A549 (cell line): ENCODE measurements around the gene ZNF669. TPM values are rescaled to one million over a fixed set of nuclear protein-coding genes. Genes with fewer than 3 reads are reported as not detected.

Experiments used
- ATAC-seq, 2 experiments: fragments of 200-7000 bp in 1 of 2; fragments of >200 bp in 1 of 2; cut with Nextera tagmentation in 1 of 2; cut with Tn5 transposase in 1 of 2; 3 replicates each; pipeline versions ENCODE4 v1.8.0 to v1.9.1; 2018 to 2020; ENCODE audit warnings: mild to moderate bottlenecking in 1 of 2, moderate library complexity in 1 of 2
- CTCF ChIA-PET: fragments of 300-600 bp; sonication (Branson Sonifier 250); formaldehyde crosslinking; extraction: SDS; loops from one replicate; lab custom pipeline; 2021; ENCODE audit warnings: antibody characterized with exemption, inconsistent platforms; lab: Yijun Ruan, JAX
- POLR2A ChIA-PET: fragments of 350-600 bp; formaldehyde crosslinking; extraction: SDS; loops from one replicate; lab custom pipeline; 2021; ENCODE audit warnings: antibody characterized with exemption, inconsistent platforms; lab: Yijun Ruan, JAX
- DNase-seq, 2 experiments: peaks; one replicate each; pipeline versions ENCODE4 v3.0.0 to v3.0.0-alpha.2; 2011 to 2016; ENCODE audit warnings: low read depth in 1 of 2, low spot score in 1 of 2
- FAIRE-seq: peaks from 2 replicates; lab custom pipeline; 2011; peaks lifted over from hg19 to GRCh38; lab: Jason Lieb, UNC
- H3K27ac ChIP-seq, 2 experiments: fragments of >200 bp; sonication (Bioruptor Twin); formaldehyde crosslinking; 3 replicates each; pipeline ENCODE4 v1.5.1; 2016 to 2017
- H3K4me1 ChIP-seq: fragments of >200 bp; sonication (Bioruptor Twin); formaldehyde crosslinking; 3 replicates; pipeline ENCODE4 v1.6.1; 2016
- H3K4me2 ChIP-seq: fragments of >200 bp; sonication (Bioruptor Twin); formaldehyde crosslinking; 3 replicates; pipeline ENCODE4 v1.6.1; 2016
- H3K4me3 ChIP-seq: fragments of >200 bp; sonication (Bioruptor Twin); formaldehyde crosslinking; 3 replicates; pipeline ENCODE4 v1.5.1; 2016
- H3K9me3 ChIP-seq: fragments of >200 bp; sonication (Bioruptor Twin); formaldehyde crosslinking; 3 replicates; pipeline ENCODE4 v1.6.1; 2016
- ATOH8 ChIP-seq: fragments of 250-450 bp; sonication (Bioruptor Pico); IDR thresholded peaks from 2 replicates; pipeline ENCODE4 v1.5.0; 2020; ENCODE audit warnings: low read depth, mild to moderate bottlenecking, moderate library complexity
- BHLHE40 ChIP-seq: IDR thresholded peaks from 2 replicates; pipeline ENCODE4 v1.6.1; 2012; ENCODE audit warnings: low read depth, low read length, inconsistent platforms
- CBX8 ChIP-seq: fragments of 200-600 bp; sonication (generic); IDR thresholded peaks from 2 replicates; pipeline ENCODE4 v1.6.1; 2016
- CHD2 ChIP-seq: fragments of 150-350 bp; IDR thresholded peaks from 2 replicates; pipeline ENCODE4 v1.6.1; 2014; ENCODE audit warnings: low read length; ENCODE audit not compliant: partially characterized antibody
- EHMT2 ChIP-seq: fragments of 200-600 bp; sonication (generic); IDR thresholded peaks from 2 replicates; pipeline ENCODE4 v1.6.1; 2016; ENCODE audit warnings: antibody characterized with exemption, low read depth, mild to moderate bottlenecking, moderate library complexity
- FOXS1 ChIP-seq: fragments of 250-450 bp; sonication (Bioruptor Pico); IDR thresholded peaks from 2 replicates; pipeline ENCODE4 v1.5.0; 2020; ENCODE audit warnings: mild to moderate bottlenecking, moderate library complexity
- HES2 ChIP-seq: fragments of >200 bp; sonication (Bioruptor Twin); formaldehyde crosslinking; IDR thresholded peaks from 2 replicates; pipeline ENCODE4 v1.6.1; 2016
- JUN ChIP-seq, 2 experiments: fragments of >200 bp; sonication (Bioruptor Twin); formaldehyde crosslinking; IDR thresholded peaks; 2 replicates in 1 of 2; 3 replicates in 1 of 2; pipeline ENCODE4 v1.6.1; 2016 to 2017
- MAFK ChIP-seq: fragments of 450-650 bp; IDR thresholded peaks from 2 replicates; pipeline ENCODE4 v1.6.1; 2014; ENCODE audit not compliant: partially characterized antibody
- NPAS2 ChIP-seq: fragments of 250-450 bp; sonication (Bioruptor Pico); IDR thresholded peaks from 2 replicates; pipeline ENCODE4 v1.8.0; 2022; ENCODE audit warnings: mild to moderate bottlenecking, moderate library complexity, borderline replicate concordance
- NR3C1 ChIP-seq: fragments of >200 bp; sonication (Bioruptor Twin); formaldehyde crosslinking; IDR thresholded peaks from 3 replicates; pipeline ENCODE4 v1.6.1; 2017
- PBX3 ChIP-seq: IDR thresholded peaks from 2 replicates; pipeline ENCODE4 v1.6.1; 2012
- POLR2A ChIP-seq: IDR thresholded peaks from 2 replicates; pipeline ENCODE4 v1.6.1; 2012; ENCODE audit warnings: mild to moderate bottlenecking, low read length
- POLR2AphosphoS2 ChIP-seq: conservative IDR thresholded peaks from 2 replicates; pipeline ENCODE4 v1.6.1; 2012; ENCODE audit warnings: low read length, improper control_type of control experiment, inconsistent platforms
- RCOR1 ChIP-seq: fragments of 150-350 bp; IDR thresholded peaks from 2 replicates; pipeline ENCODE4 v1.6.1; 2014; ENCODE audit warnings: antibody characterized with exemption, low read length, low read depth
- RNF2 ChIP-seq: fragments of 200-600 bp; sonication (generic); IDR thresholded peaks from 2 replicates; pipeline ENCODE4 v1.6.1; 2016; ENCODE audit warnings: low read depth, mild to moderate bottlenecking, antibody characterized with exemption, moderate library complexity, borderline replicate concordance
- SMC3 ChIP-seq: fragments of >200 bp; sonication (Bioruptor Twin); formaldehyde crosslinking; IDR thresholded peaks from 3 replicates; pipeline ENCODE4 v1.6.1; 2018; ENCODE audit warnings: inconsistent platforms
- USF2 ChIP-seq: fragments of 450-650 bp; IDR thresholded peaks from 2 replicates; pipeline ENCODE4 v1.6.1; 2014; ENCODE audit warnings: antibody characterized with exemption
- ZFP36 ChIP-seq: fragments of 450-650 bp; IDR thresholded peaks from 2 replicates; pipeline ENCODE4 v1.6.1; 2014; ENCODE audit warnings: borderline replicate concordance; ENCODE audit not compliant: partially characterized antibody
- WGBS: methylation state at CpG from one replicate; pipeline ENCODE4 v1.1.6; 2017; ENCODE audit errors: missing lambda C conversion rate; 5-methylcytosine and 5-hydroxymethylcytosine counted together
- polyA plus RNA-seq, 4 experiments: library from polyadenylated mRNA; depleted of rRNA in 3 of 4; stranded (reverse); fragments of >200 nt; fragmentation: RNase III in 1 of 4; extraction: RNeasy Plus Mini Kit Qiagen cat#74134 plus additional on column Dnase treatment in 1 of 4; gene quantifications; 2 replicates in 3 of 4; 3 replicates in 1 of 4; pipeline ENCODE4 v1.2.3, GENCODE V29; 2011 to 2017

The ZNF669 gene
- polyA plus RNA-seq, 2 of the 4 experiments (the other 2 are of a cell fraction): 3.6 to 5.3 TPM

GRCh38 chr1:247096112-247096511, 8.0 kb downstream of the ZNF669 start:
- peaks cover 63% of the 10 kb centered on the region for H3K9me3 ChIP-seq

GRCh38 chr1:247090455-247090854, 13.7 kb downstream of the ZNF669 start:
- Histone ChIP-seq H3K4me3 (no peak overlapping the region), H3K27ac (no peak overlapping the region), H3K4me2 (no peak overlapping the region), H3K9me3 (peaks cover 25% of the 10 kb centered on the region), H3K4me1 (no peaks in the 10 kb centered on the region)
- FAIRE-seq (no peak), ATAC-seq (peak in 1 of 2 experiments; percentile 34; a peak in 2 of 6 replicates), DNase-seq (no peak)
- CTCF ChIA-PET: no interaction called here
- POLR2A ChIA-PET: no interaction called here
- no peak for TF ChIP-seq RCOR1
- 29% methylated on average over 11 of the region's 14 CpGs for WGBS

More at GRCh38 chr1:247096112-247096511, 8.0 kb downstream of the ZNF669 start:
- H3K4me3 ChIP-seq: no peak overlapping the region
- CTCF ChIA-PET: no interaction called here
- H3K27ac ChIP-seq: no peak overlapping the region
- H3K4me1 ChIP-seq: no peaks in the 10 kb centered on the region
- POLR2A ChIA-PET: no interaction called here
- no peak for DNase-seq
- no peak overlapping the region for H3K4me2 ChIP-seq
- TF ChIP-seq HES2 (no peak), POLR2A (no peak), MAFK (peak; percentile 75)
- WGBS: 63% methylated on average over 3 of the region's 3 CpGs
- no peak for FAIRE-seq
- ATAC-seq: no peak

GRCh38 chr1:247089616-247090375, 14.4 kb downstream of the ZNF669 start:
- Histone ChIP-seq H3K4me1 (no peaks in the 10 kb centered on the region), H3K27ac (no peak overlapping the region), H3K4me3 (no peak overlapping the region), H3K4me2 (no peak overlapping the region), H3K9me3 (peaks cover 26% of the 10 kb centered on the region)
- DNase-seq (no peak), FAIRE-seq (no peak), ATAC-seq (no peak; a peak in 1 of 6 replicates)
- TF ChIP-seq MAFK (no peak), CBX8 (no peak), CHD2 (no peak), HES2 (no peak), POLR2AphosphoS2 (no peak), PBX3 (no peak), FOXS1 (CRISPR knock-in tag) (no peak), RNF2 (no peak), USF2 (no peak), BHLHE40 (no peak), ZFP36 (no peak)
- WGBS: 54% methylated on average over 9 of the region's 17 CpGs
- ChIA-PET CTCF (no interaction called here), POLR2A (no interaction called here)

- no peak overlapping the region for H3K4me2 ChIP-seq
- no peak overlapping the region for H3K27ac ChIP-seq
- ChIA-PET POLR2A (no interaction called here), CTCF (no interaction called here)
- no peak overlapping the region for H3K4me3 ChIP-seq
- FAIRE-seq (no peak), ATAC-seq (no peak), DNase-seq (no peak)
- H3K4me1 ChIP-seq: no peaks in the 10 kb centered on the region
- 15% methylated on average over 4 of the region's 4 CpGs for WGBS
- TF ChIP-seq EHMT2: no peak
- no peak for TF ChIP-seq ATOH8
- TF ChIP-seq NR3C1: no peak
- no peak for TF ChIP-seq ZFP36
- TF ChIP-seq SMC3: no peak
- TF ChIP-seq NPAS2 (CRISPR knock-in tag): no peak
- TF ChIP-seq JUN (IDR thresholded peaks at IDR 0.05): no peak
- H3K9me3 ChIP-seq: peaks cover 31% of the 10 kb centered on the region
These were observed 15.2 kb downstream of the ZNF669 start for GRCh38 chr1:247088967-247089366.
